ENCODE measurements around the gene PQBP1. TPM values are rescaled to one million over a fixed set of nuclear protein-coding genes. Genes with fewer than 3 reads are reported as not detected.

The PQBP1 gene
- total RNA-seq, 2 experiments from 2014 or later = 78.5 to 79.6 TPM

- Mint-ChIP-seq H3K36me3 (ENCODE audit: low read depth) (peaks cover 12% of the 10 kb centered on the region), H3K4me1 (peaks cover 26% of the 10 kb centered on the region), H3K27me3 (no peaks in the 10 kb centered on the region), H3K4me3 (peak overlapping the region; percentile 84), H3K27ac (peak overlapping the region; percentile 70), H3K9me3 (no peaks in the 10 kb centered on the region)
- no peak for DNase-seq
- CTCF ChIA-PET = interaction anchor here (1.0 to 1.9 kb wide), 10 partner anchors 21 to 300 kb away, joined by 3 to 10 read pairs (median 5); partner anchors contain the start of gene SLC35A2
- POLR2A ChIA-PET = interaction anchor here (0.9 to 2.2 kb wide), 5 partner anchors 21 to 317 kb away, joined by 4 to 8 read pairs (median 5); partner anchors contain the start of genes GRIPAP1, RBM3, SLC35A2 and WAS
Measured at GRCh38 chrX:48890934-48891401, 6.8 kb upstream of the PQBP1 start.

- POLR2A ChIA-PET = interaction anchor here (0.7 to 2.2 kb wide), 9 partner anchors 20 to 317 kb away, joined by 3 to 8 read pairs (median 4); partner anchors contain the start of genes GRIPAP1, RBM3, SLC35A2 and WAS
- Mint-ChIP-seq H3K27me3 (no peaks in the 10 kb centered on the region), H3K9me3 (no peaks in the 10 kb centered on the region), H3K4me3 (peak overlapping the region; percentile 84), H3K27ac (peak overlapping the region; percentile 58), H3K4me1 (peaks cover 31% of the 10 kb centered on the region), H3K36me3 (ENCODE audit: low read depth) (peaks cover 12% of the 10 kb centered on the region)
- CTCF ChIA-PET = interaction anchor here (1.0 to 1.9 kb wide), 10 partner anchors 20 to 299 kb away, joined by 3 to 10 read pairs (median 5); partner anchors contain the start of gene SLC35A2
- peak; percentile 84 for DNase-seq
Measured at GRCh38 chrX:48891402-48892288, 6.1 kb upstream of the PQBP1 start.

GRCh38 chrX:48892896-48893295 is 4.8 kb upstream of the PQBP1 start:
- Mint-ChIP-seq H3K27ac (no peak overlapping the region), H3K36me3 (ENCODE audit: low read depth) (peaks cover 12% of the 10 kb centered on the region), H3K9me3 (no peaks in the 10 kb centered on the region), H3K27me3 (no peaks in the 10 kb centered on the region), H3K4me1 (peaks cover 34% of the 10 kb centered on the region), H3K4me3 (no peak overlapping the region)
- ChIA-PET CTCF (interaction anchor here (0.6 to 1.8 kb wide), 2 partner anchors 19 to 204 kb away, joined by 3 to 5 read pairs; partner anchors contain the start of gene SLC35A2), POLR2A (interaction anchor here (1.3 to 2.2 kb wide), 2 partner anchors 19 to 150 kb away, joined by 3 to 8 read pairs; partner anchors contain the start of gene SLC35A2)
- no peak for DNase-seq

GRCh38 chrX:48893556-48894348 is 4.0 kb upstream of the PQBP1 start:
- H3K4me1 Mint-ChIP-seq = peaks cover 39% of the 10 kb centered on the region

GRCh38 chrX:48894891-48895290 is 2.8 kb upstream of the PQBP1 start:
- POLR2A ChIA-PET = no interaction called here
- peaks cover 12% of the 10 kb centered on the region for H3K36me3 Mint-ChIP-seq (ENCODE audit: low read depth)
- no peak for DNase-seq
- H3K27ac Mint-ChIP-seq = no peak overlapping the region
- H3K9me3 Mint-ChIP-seq = no peaks in the 10 kb centered on the region
- peaks cover 45% of the 10 kb centered on the region for H3K4me1 Mint-ChIP-seq
- CTCF ChIA-PET = interaction anchor here (1.6 kb wide), 1 partner anchor 42 kb away, joined by 5 read pairs; no protein-coding TSS in a partner anchor
- H3K4me3 Mint-ChIP-seq = no peak overlapping the region
- no peaks in the 10 kb centered on the region for H3K27me3 Mint-ChIP-seq

More at GRCh38 chrX:48893556-48894348, 4.0 kb upstream of the PQBP1 start:
- Mint-ChIP-seq H3K27me3 (no peaks in the 10 kb centered on the region), H3K36me3 (ENCODE audit: low read depth) (peaks cover 12% of the 10 kb centered on the region), H3K9me3 (no peaks in the 10 kb centered on the region), H3K27ac (no peak overlapping the region), H3K4me3 (no peak overlapping the region)
- DNase-seq = no peak
- CTCF ChIA-PET = interaction anchor here (1.6 kb wide), 1 partner anchor 44 kb away, joined by 5 read pairs; no protein-coding TSS in a partner anchor
- POLR2A ChIA-PET = interaction anchor here (0.5 kb wide), 1 partner anchor 39 kb away, joined by 3 read pairs; no protein-coding TSS in a partner anchor

GRCh38 chrX:48896611-48897011 is 1.1 kb upstream of the PQBP1 start:
- Mint-ChIP-seq H3K27me3 (no peaks in the 10 kb centered on the region), H3K36me3 (ENCODE audit: low read depth) (peaks cover 18% of the 10 kb centered on the region), H3K4me1 (peaks cover 41% of the 10 kb centered on the region), H3K9me3 (no peaks in the 10 kb centered on the region), H3K27ac (peak overlapping the region; percentile 98), H3K4me3 (peak overlapping the region; percentile 83)
- POLR2A ChIA-PET = interaction anchor here (1.5 to 2.7 kb wide), 3 partner anchors 62 to 199 kb away, joined by 3 to 14 read pairs (median 9); partner anchors contain the start of gene OTUD5
- no peak for DNase-seq
- CTCF ChIA-PET = interaction anchor here (0.7 to 2.9 kb wide), 4 partner anchors 15 to 267 kb away, joined by 3 to 9 read pairs (median 7); partner anchors contain the start of gene SLC35A2

- peaks cover 36% of the 10 kb centered on the region for H3K4me1 Mint-ChIP-seq
- CTCF ChIA-PET = interaction anchor here (0.9 to 2.9 kb wide), 6 partner anchors 15 to 266 kb away, joined by 3 to 9 read pairs (median 6); partner anchors contain the start of gene SLC35A2
Measured at GRCh38 chrX:48897157-48897624, 539 bp upstream of the PQBP1 start.

GRCh38 chrX:48899078-48899410 is 1.3 kb downstream of the PQBP1 start:
- POLR2A ChIA-PET = interaction anchor here (1.5 to 5.2 kb wide), 4 partner anchors 9 to 267 kb away, joined by 4 to 51 read pairs (median 11); partner anchors contain the start of genes OTUD5 and SLC35A2
- no peak for DNase-seq
- Mint-ChIP-seq H3K27me3 (no peaks in the 10 kb centered on the region), H3K36me3 (ENCODE audit: low read depth) (peaks cover 32% of the 10 kb centered on the region), H3K9me3 (no peaks in the 10 kb centered on the region), H3K4me3 (peak overlapping the region; percentile 35), H3K4me1 (peaks cover 32% of the 10 kb centered on the region), H3K27ac (no peak overlapping the region)
- CTCF ChIA-PET = interaction anchor here (2.9 kb wide), 1 partner anchor 13 kb away, joined by 8 read pairs; the partner anchor contains the start of gene SLC35A2

More at GRCh38 chrX:48897157-48897624, 539 bp upstream of the PQBP1 start:
- POLR2A ChIA-PET = interaction anchor here (0.9 to 5.2 kb wide), 22 partner anchors 9 to 325 kb away, joined by 3 to 51 read pairs (median 6); partner anchors contain the start of genes GRIPAP1, HDAC6, OTUD5 and PIM2
- peak; percentile 63 for DNase-seq
- H3K36me3 Mint-ChIP-seq (ENCODE audit: low read depth) = peaks cover 23% of the 10 kb centered on the region
- H3K9me3 Mint-ChIP-seq = no peaks in the 10 kb centered on the region
- H3K4me3 Mint-ChIP-seq = peak overlapping the region; percentile 83
- no peaks in the 10 kb centered on the region for H3K27me3 Mint-ChIP-seq
- peak overlapping the region; percentile 98 for H3K27ac Mint-ChIP-seq

GRCh38 chrX:48901069-48901468 is 3.3 kb downstream of the PQBP1 start:
- ChIA-PET CTCF (no interaction called here), POLR2A (interaction anchor here (1.1 to 5.2 kb wide), 2 partner anchors 10 to 100 kb away, joined by 3 to 51 read pairs; partner anchors contain the start of gene SLC35A2)
- peaks cover 23% of the 10 kb centered on the region for H3K4me1 Mint-ChIP-seq

GRCh38 chrX:48902135-48902534 is 4.4 kb downstream of the PQBP1 start:
- no peak overlapping the region for H3K27ac Mint-ChIP-seq
- H3K4me3 Mint-ChIP-seq = no peak overlapping the region
- no peak for DNase-seq
- H3K4me1 Mint-ChIP-seq = peaks cover 15% of the 10 kb centered on the region
- no peaks in the 10 kb centered on the region for H3K9me3 Mint-ChIP-seq
- POLR2A ChIA-PET = interaction anchor here (1.1 to 5.2 kb wide), 3 partner anchors 9 to 101 kb away, joined by 3 to 51 read pairs (median 3); partner anchors contain the start of gene SLC35A2
- H3K36me3 Mint-ChIP-seq (ENCODE audit: low read depth) = peaks cover 29% of the 10 kb centered on the region
- H3K27me3 Mint-ChIP-seq = no peaks in the 10 kb centered on the region
- CTCF ChIA-PET = no interaction called here

More at GRCh38 chrX:48901069-48901468, 3.3 kb downstream of the PQBP1 start:
- H3K9me3 Mint-ChIP-seq = no peaks in the 10 kb centered on the region
- H3K36me3 Mint-ChIP-seq (ENCODE audit: low read depth) = peaks cover 29% of the 10 kb centered on the region
- H3K4me3 Mint-ChIP-seq = no peak overlapping the region
- no peak for DNase-seq
- H3K27me3 Mint-ChIP-seq = no peaks in the 10 kb centered on the region
- no peak overlapping the region for H3K27ac Mint-ChIP-seq

GRCh38 chrX:48902776-48903175 is 5.0 kb downstream of the PQBP1 start:
- POLR2A ChIA-PET = interaction anchor here (1.0 to 1.4 kb wide), 2 partner anchors 9 to 13 kb away, joined by 3 to 7 read pairs; partner anchors contain the start of gene SLC35A2
- DNase-seq = no peak
- no peaks in the 10 kb centered on the region for H3K27me3 Mint-ChIP-seq
- H3K27ac Mint-ChIP-seq = no peak overlapping the region
- H3K4me1 Mint-ChIP-seq = peaks cover 15% of the 10 kb centered on the region
- CTCF ChIA-PET = interaction anchor here (1.3 kb wide), 1 partner anchor 35 kb away, joined by 3 read pairs; no protein-coding TSS in a partner anchor
- H3K9me3 Mint-ChIP-seq = no peaks in the 10 kb centered on the region
- peaks cover 29% of the 10 kb centered on the region for H3K36me3 Mint-ChIP-seq (ENCODE audit: low read depth)
- H3K4me3 Mint-ChIP-seq = no peak overlapping the region
